ENCODE results near the gene VEGFB. TPM values are rescaled to one million over a fixed set of nuclear protein-coding genes. Genes with fewer than 3 reads are reported as not detected.
A peak's percentile ranks its signal among the peaks of the same experiment; 100 is the strongest.

The VEGFB gene
- total and polyA plus RNA-seq, 2 donors (not counting 3 experiments of a cell fraction or from before 2014, with no cell fraction given) = 19.3 to 98.1 TPM

DNA sequence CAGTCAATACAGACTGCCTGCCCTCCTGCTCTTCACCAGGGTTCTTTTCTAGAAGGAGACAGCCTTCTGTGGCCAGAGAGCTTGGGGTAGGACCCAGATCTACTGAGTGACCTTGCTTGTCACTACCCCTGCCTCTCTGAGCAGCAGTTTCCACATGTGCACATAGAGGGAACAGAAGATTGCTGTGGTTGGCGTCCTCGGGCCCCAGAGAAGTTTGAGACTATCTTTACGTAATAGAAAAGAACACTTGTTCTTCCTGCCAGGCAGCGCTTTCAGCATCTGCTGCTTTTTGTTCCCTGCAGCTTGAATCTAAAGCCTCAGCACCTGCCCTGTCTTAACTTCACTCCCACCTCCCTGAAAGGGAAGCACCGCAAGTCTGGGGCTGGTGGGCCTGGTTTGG lies 4.6 kb downstream of the VEGFB start:
- POLR2A ChIA-PET = no interaction called here
- no peak overlapping the region for H3K4me3 ChIP-seq (replicated peaks in 1 of 3; ENCODE audit: insufficient read depth in 1 of 3, low read depth in 1 of 3, low read length in 3 of 3)
- H3K9ac ChIP-seq (replicated peaks; ENCODE audit: extremely low read depth, insufficient read depth, low read length) = no peak overlapping the region
- dilution Hi-C loops (cut with MboI; ENCODE audit: extremely low pct_ligation_motif_present, low sequenced_read_pairs) = no loop called here
- FAIRE-seq (no peak), DNase-seq (ENCODE audit: low read depth, low spot score) (no peak)
- peaks cover 6 to 19% of the 10 kb centered on the region in 2 experiments for H3K36me3 ChIP-seq (ENCODE audit: control insufficient read depth in 2 of 2, extremely low read depth in 1 of 2, insufficient read depth in 2 of 2, low read length in 2 of 2)
- peaks cover 16% of the 10 kb centered on the region for H3K4me1 ChIP-seq (ENCODE audit: control insufficient read depth, extremely low read depth, insufficient read depth, low read length)
- H3K79me2 ChIP-seq (ENCODE audit: control insufficient read depth, insufficient read depth, low read length) = peaks cover 20% of the 10 kb centered on the region
- TF ChIP-seq JUN (IDR thresholded peaks at IDR 0.05; ENCODE audit: borderline replicate concordance, insufficient read depth, insufficient read length, low read depth) (no peak), MYC (IDR thresholded peaks at IDR 0.05; ENCODE audit: low read depth, low read length) (no peak), FOS (IDR thresholded peaks at IDR 0.05; ENCODE audit: borderline replicate concordance, insufficient read depth, low read length) (no peak), GATA2 (IDR thresholded peaks at IDR 0.05; ENCODE audit: insufficient read depth, insufficient read length, low read depth, low read length) (no peak)
- no peak overlapping the region for H2AFZ ChIP-seq (ENCODE audit: low read depth, low read length)
- no peak overlapping the region for H3K4me2 ChIP-seq (ENCODE audit: insufficient read depth, low read length)
- CTCF ChIA-PET = interaction anchor here (1.6 to 1.7 kb wide), 2 partner anchors 12 to 34 kb away, joined by 5 to 6 read pairs; partner anchors contain the start of genes NUDT22 and TRPT1
- H3K9me1 ChIP-seq (replicated peaks; ENCODE audit: control insufficient read depth, extremely low read depth, insufficient read depth, low read length) = no peaks in the 10 kb centered on the region
- no peak overlapping the region for H3K27ac ChIP-seq (ENCODE audit: insufficient read depth, low read depth, low read length)
- H4K20me1 ChIP-seq (replicated peaks; ENCODE audit: control insufficient read depth, extremely low read depth, insufficient read depth, low read length) = no peaks in the 10 kb centered on the region
- no TSS peak for BruUV-seq (replicated peaks)
- H3K9me3 ChIP-seq (replicated peaks; ENCODE audit: control insufficient read depth, insufficient read depth, low read length) = no peaks in the 10 kb centered on the region
- no peaks in the 10 kb centered on the region for H3K27me3 ChIP-seq (ENCODE audit: control insufficient read depth in 2 of 2, insufficient read depth in 2 of 2, low read length in 2 of 2)
- intact Hi-C loops (cut with micrococcal nuclease) = no loop called here

DNA sequence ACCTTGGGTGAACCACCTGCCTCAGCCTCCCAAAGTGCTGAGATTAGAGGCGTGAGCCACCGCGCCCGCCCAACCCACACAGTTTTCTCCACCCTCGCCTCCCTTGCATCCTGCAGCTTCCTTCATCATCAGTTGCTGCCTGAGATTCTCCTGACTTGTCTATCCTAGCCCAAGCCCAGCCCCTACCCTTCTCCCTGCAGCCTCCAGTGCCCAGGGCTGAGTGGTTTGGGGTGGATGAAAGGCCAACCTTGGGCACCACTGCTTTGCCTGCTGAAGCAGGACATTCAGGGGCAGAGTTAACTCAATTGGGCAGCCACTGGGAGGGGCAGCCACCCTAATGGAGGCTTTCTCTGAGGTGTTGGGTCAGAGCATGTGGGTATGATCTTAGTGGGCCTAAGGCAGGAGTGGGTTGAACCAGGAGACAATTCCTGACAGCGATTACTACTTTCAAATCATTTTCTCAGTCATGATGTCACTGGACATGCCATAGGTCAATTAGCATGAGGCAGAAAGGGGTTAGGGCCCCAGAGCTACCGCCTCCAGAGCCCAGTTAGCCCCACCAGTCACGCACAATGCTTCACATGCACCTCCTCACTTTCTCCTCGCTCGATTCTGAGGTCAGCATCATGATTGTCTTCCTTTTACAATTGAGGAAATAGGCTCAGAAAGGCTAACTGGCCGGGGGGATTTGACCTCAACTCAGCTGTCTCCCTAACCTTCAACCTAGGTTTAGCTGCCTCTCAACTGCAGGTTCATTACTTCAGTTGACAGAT lies 5.5 kb downstream of the VEGFB start:
- Histone ChIP-seq H3K27me3 (ENCODE audit: control insufficient read depth in 2 of 2, insufficient read depth in 2 of 2, low read length in 2 of 2) (no peaks in the 10 kb centered on the region), H4K20me1 (replicated peaks; ENCODE audit: control insufficient read depth, extremely low read depth, insufficient read depth, low read length) (no peaks in the 10 kb centered on the region), H2AFZ (ENCODE audit: low read depth, low read length) (no peak overlapping the region), H3K4me2 (ENCODE audit: insufficient read depth, low read length) (peak overlapping the region; percentile 51), H3K79me2 (ENCODE audit: control insufficient read depth, insufficient read depth, low read length) (peaks cover 25% of the 10 kb centered on the region), H3K4me3 (replicated peaks in 1 of 3; ENCODE audit: insufficient read depth in 1 of 3, low read depth in 1 of 3, low read length in 3 of 3) (no peak overlapping the region), H3K27ac (ENCODE audit: insufficient read depth, low read depth, low read length) (peak overlapping the region; percentile 88), H3K4me1 (ENCODE audit: control insufficient read depth, extremely low read depth, insufficient read depth, low read length) (peaks cover 17% of the 10 kb centered on the region), H3K9me3 (replicated peaks; ENCODE audit: control insufficient read depth, insufficient read depth, low read length) (no peaks in the 10 kb centered on the region), H3K9ac (replicated peaks; ENCODE audit: extremely low read depth, insufficient read depth, low read length) (peak overlapping the region; percentile 73), H3K36me3 (ENCODE audit: control insufficient read depth in 2 of 2, extremely low read depth in 1 of 2, insufficient read depth in 2 of 2, low read length in 2 of 2) (peaks cover 6 to 20% of the 10 kb centered on the region in 2 experiments), H3K9me1 (replicated peaks; ENCODE audit: control insufficient read depth, extremely low read depth, insufficient read depth, low read length) (no peaks in the 10 kb centered on the region)
- BruUV-seq (replicated peaks) = no TSS peak
- FAIRE-seq (no peak), DNase-seq (ENCODE audit: low read depth, low spot score) (no peak)
- intact Hi-C loops (cut with micrococcal nuclease) (loop anchor here (2.0 to 5.0 kb wide), 2 partner anchors 117 to 239 kb away; partner anchors contain the start of gene RPS6KA4), dilution Hi-C loops (cut with MboI; ENCODE audit: extremely low pct_ligation_motif_present, low sequenced_read_pairs) (no loop called here)
- ChIA-PET CTCF (interaction anchor here (1.6 to 1.7 kb wide), 2 partner anchors 13 to 35 kb away, joined by 5 to 6 read pairs; partner anchors contain the start of genes NUDT22 and TRPT1), POLR2A (no interaction called here)
- no peak for TF ChIP-seq POLR2AphosphoS5 (IDR thresholded peaks at IDR 0.05; ENCODE audit: insufficient read depth, low read depth, low read length)
- TF ChIP-seq JUN (IDR thresholded peaks at IDR 0.05; ENCODE audit: borderline replicate concordance, insufficient read depth, insufficient read length, low read depth) = no peak
- no peak for TF ChIP-seq FOS (IDR thresholded peaks at IDR 0.05; ENCODE audit: borderline replicate concordance, insufficient read depth, low read length)
- no peak for TF ChIP-seq POLR2A (IDR thresholded peaks at IDR 0.05; ENCODE audit: low read depth, low read length)
- TF ChIP-seq MYC (IDR thresholded peaks at IDR 0.05; ENCODE audit: low read depth, low read length) = no peak
- TF ChIP-seq GATA2 (IDR thresholded peaks at IDR 0.05; ENCODE audit: insufficient read depth, insufficient read length, low read depth, low read length) = no peak
- TF ChIP-seq, protein P1, sequence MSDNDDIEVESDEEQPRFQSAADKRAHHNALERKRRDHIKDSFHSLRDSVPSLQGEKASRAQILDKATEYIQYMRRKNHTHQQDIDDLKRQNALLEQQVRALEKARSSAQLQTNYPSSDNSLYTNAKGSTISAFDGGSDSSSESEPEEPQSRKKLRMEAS (IDR thresholded peaks at IDR 0.05; ENCODE audit: insufficient read depth, insufficient read length) = no peak
- no peak for TF ChIP-seq EZH2 (IDR thresholded peaks at IDR 0.05; ENCODE audit: borderline replicate concordance, low read depth, low read length, severe bottlenecking)
- TF ChIP-seq, protein P2, sequence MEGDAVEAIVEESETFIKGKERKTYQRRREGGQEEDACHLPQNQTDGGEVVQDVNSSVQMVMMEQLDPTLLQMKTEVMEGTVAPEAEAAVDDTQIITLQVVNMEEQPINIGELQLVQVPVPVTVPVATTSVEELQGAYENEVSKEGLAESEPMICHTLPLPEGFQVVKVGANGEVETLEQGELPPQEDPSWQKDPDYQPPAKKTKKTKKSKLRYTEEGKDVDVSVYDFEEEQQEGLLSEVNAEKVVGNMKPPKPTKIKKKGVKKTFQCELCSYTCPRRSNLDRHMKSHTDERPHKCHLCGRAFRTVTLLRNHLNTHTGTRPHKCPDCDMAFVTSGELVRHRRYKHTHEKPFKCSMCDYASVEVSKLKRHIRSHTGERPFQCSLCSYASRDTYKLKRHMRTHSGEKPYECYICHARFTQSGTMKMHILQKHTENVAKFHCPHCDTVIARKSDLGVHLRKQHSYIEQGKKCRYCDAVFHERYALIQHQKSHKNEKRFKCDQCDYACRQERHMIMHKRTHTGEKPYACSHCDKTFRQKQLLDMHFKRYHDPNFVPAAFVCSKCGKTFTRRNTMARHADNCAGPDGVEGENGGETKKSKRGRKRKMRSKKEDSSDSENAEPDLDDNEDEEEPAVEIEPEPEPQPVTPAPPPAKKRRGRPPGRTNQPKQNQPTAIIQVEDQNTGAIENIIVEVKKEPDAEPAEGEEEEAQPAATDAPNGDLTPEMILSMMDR (IDR thresholded peaks at IDR 0.05; ENCODE audit: extremely low read depth in 1 of 2, insufficient read depth in 1 of 2, low read depth in 1 of 2, low read length in 2 of 2) = no peak
